Measurements from ENCODE around the gene ZFP36L1. TPM values are rescaled to one million over a fixed set of nuclear protein-coding genes. Genes with fewer than 3 reads are reported as not detected.

ZFP36L1 gene
- total and polyA plus RNA-seq, 9 donors, result 336 to 1,074 (median 626) TPM

- Histone ChIP-seq H3K27me3 (no peaks in the 10 kb centered on the region), H3K27ac (peak overlapping the region; percentile 75 to 99), H3K4me1 (ENCODE audit: insufficient read depth) (peaks cover 32% of the 10 kb centered on the region), H3K36me3 (no peaks in the 10 kb centered on the region), H3K4me3 (no peak overlapping the region), H3K9me3 (no peaks in the 10 kb centered on the region)
- peak in 1 of 5 donors; percentile 20 for DNase-seq
- TF ChIP-seq POLR2A (IDR thresholded peaks at IDR 0.05) (no peak), EP300 (IDR thresholded peaks at IDR 0.05) (no peak)
- TF ChIP-seq, protein P1, sequence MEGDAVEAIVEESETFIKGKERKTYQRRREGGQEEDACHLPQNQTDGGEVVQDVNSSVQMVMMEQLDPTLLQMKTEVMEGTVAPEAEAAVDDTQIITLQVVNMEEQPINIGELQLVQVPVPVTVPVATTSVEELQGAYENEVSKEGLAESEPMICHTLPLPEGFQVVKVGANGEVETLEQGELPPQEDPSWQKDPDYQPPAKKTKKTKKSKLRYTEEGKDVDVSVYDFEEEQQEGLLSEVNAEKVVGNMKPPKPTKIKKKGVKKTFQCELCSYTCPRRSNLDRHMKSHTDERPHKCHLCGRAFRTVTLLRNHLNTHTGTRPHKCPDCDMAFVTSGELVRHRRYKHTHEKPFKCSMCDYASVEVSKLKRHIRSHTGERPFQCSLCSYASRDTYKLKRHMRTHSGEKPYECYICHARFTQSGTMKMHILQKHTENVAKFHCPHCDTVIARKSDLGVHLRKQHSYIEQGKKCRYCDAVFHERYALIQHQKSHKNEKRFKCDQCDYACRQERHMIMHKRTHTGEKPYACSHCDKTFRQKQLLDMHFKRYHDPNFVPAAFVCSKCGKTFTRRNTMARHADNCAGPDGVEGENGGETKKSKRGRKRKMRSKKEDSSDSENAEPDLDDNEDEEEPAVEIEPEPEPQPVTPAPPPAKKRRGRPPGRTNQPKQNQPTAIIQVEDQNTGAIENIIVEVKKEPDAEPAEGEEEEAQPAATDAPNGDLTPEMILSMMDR (IDR thresholded peaks at IDR 0.05), result no peak
- intact Hi-C loops (cut with DNase I), result loop anchor here in 3 of 4 donors (10.0 kb wide), 2 partner anchors 419 to 569 kb away; no protein-coding TSS in a partner anchor
- 81 to 96% (median 86%) methylated on average over 5 of the region's 5 CpGs for WGBS, 3 donors
Measured at GRCh38 chr14:68813318-68813838, 20.5 kb upstream of the ZFP36L1 start.

GRCh38 chr14:68811171-68811570 lies 18.3 kb upstream of the ZFP36L1 start:
- H3K4me1 ChIP-seq (ENCODE audit: insufficient read depth), result peaks cover 44% of the 10 kb centered on the region
- peak in 1 of 5 donors; percentile 24 for DNase-seq
- intact Hi-C loops (cut with DNase I), result loop anchor here in 3 of 4 donors (10.0 kb wide), 2 partner anchors 416 to 566 kb away; no protein-coding TSS in a partner anchor
- no peak overlapping the region for H3K4me3 ChIP-seq
- H3K36me3 ChIP-seq, result no peaks in the 10 kb centered on the region
- H3K9me3 ChIP-seq, result no peaks in the 10 kb centered on the region
- 90 to 94% (median 92%) methylated on average over 10 of the region's 10 CpGs for WGBS, 3 donors
- no peak overlapping the region for H3K27ac ChIP-seq
- TF ChIP-seq POLR2A (IDR thresholded peaks at IDR 0.05) (no peak), EP300 (IDR thresholded peaks at IDR 0.05) (no peak)
- TF ChIP-seq, protein P1 (IDR thresholded peaks at IDR 0.05), result no peak
- no peaks in the 10 kb centered on the region for H3K27me3 ChIP-seq

- peak in 1 of 5 donors; percentile 13 for DNase-seq
- Histone ChIP-seq H3K9me3 (no peaks in the 10 kb centered on the region), H3K36me3 (no peaks in the 10 kb centered on the region), H3K4me3 (no peak overlapping the region), H3K4me1 (ENCODE audit: insufficient read depth) (peaks cover 42% of the 10 kb centered on the region), H3K27me3 (no peaks in the 10 kb centered on the region), H3K27ac (no peak overlapping the region)
- intact Hi-C loops (cut with DNase I), result loop anchor here in 3 of 4 donors (10.0 kb wide), 2 partner anchors 416 to 566 kb away; no protein-coding TSS in a partner anchor
- TF ChIP-seq EP300 (IDR thresholded peaks at IDR 0.05), result no peak
- TF ChIP-seq, protein P1 (IDR thresholded peaks at IDR 0.05), result no peak
- no peak for TF ChIP-seq POLR2A (IDR thresholded peaks at IDR 0.05)
- 92 to 97% (median 94%) methylated on average over 8 of the region's 8 CpGs for WGBS, 3 donors
Measured at GRCh38 chr14:68810173-68811153, 17.6 kb upstream of the ZFP36L1 start.

DNA sequence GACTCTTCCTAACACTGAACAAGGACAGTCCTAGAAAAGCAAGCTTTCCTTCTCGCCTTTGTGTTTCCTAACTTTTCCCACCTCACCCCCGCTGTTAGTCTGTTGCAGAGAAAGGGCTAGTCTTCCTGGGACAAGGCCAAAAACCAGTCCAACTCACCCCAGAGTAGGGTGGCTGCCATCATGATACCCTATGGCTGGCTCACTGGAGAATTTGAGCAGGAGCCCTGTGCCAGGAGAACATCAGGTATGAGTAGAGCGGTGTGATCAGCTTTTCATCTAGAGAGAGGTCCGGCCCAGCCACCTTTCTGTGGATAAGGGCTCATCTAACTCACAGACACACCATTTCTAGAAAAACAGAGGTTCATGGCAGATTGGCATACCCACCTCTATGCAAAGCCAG lies 16.7 kb upstream of the ZFP36L1 start:
- Histone ChIP-seq H3K27ac (peak overlapping the region in 1 of 2 donors; percentile 71), H3K4me1 (ENCODE audit: insufficient read depth) (peaks cover 39% of the 10 kb centered on the region), H3K4me3 (no peak overlapping the region), H3K9me3 (no peaks in the 10 kb centered on the region), H3K36me3 (no peaks in the 10 kb centered on the region), H3K27me3 (no peaks in the 10 kb centered on the region)
- peak in 1 of 5 donors; percentile 26 for DNase-seq
- intact Hi-C loops (cut with DNase I), result no loop called here
- no peak for TF ChIP-seq POLR2A (IDR thresholded peaks at IDR 0.05)
- no peak for TF ChIP-seq EP300 (IDR thresholded peaks at IDR 0.05)
- TF ChIP-seq, protein P1 (IDR thresholded peaks at IDR 0.05), result no peak
- WGBS, 3 donors, result 83 to 93% (median 88%) methylated on average over 4 of the region's 4 CpGs

Data from ovary (tissue), 9 donors.